MCF 10A (cell line): ENCODE results near the gene TGFB1I1. TPM values are rescaled to one million over a fixed set of nuclear protein-coding genes. Genes with fewer than 3 reads are reported as not detected.

Experiments used
- Bru-seq: library from RNA; stranded (reverse); fragments of 400-500 nt; gene quantifications from one replicate; lab custom pipeline; 2021; lab: Mats Ljungman, UMichigan
- BruChase-seq, 2 experiments: library from RNA; stranded (reverse); fragments of 400-500 nt; gene quantifications; one replicate each; lab custom pipeline; 2021; lab: Mats Ljungman, UMichigan
- BruUV-seq: library from RNA; stranded (reverse); fragments of 400-500 nt; replicated peaks from 2 replicates; lab custom pipeline; 2021; lab: Mats Ljungman, UMichigan
- CTCF ChIA-PET: fragments of 300-600 bp; sonication (Branson Sonifier 250); formaldehyde crosslinking; extraction: SDS; loops from one replicate; lab custom pipeline; 2021; ENCODE audit warnings: antibody characterized with exemption, inconsistent platforms; lab: Yijun Ruan, JAX
- POLR2A ChIA-PET: fragments of 300-600, 350-650 bp; sonication (Branson Sonifier 250); formaldehyde crosslinking; extraction: SDS; loops from one replicate; lab custom pipeline; 2020; ENCODE audit warnings: antibody characterized with exemption, inconsistent platforms; lab: Yijun Ruan, JAX
- DNase-seq: peaks from one replicate; pipeline ENCODE4 v3.0.0-alpha.2; 2018; ENCODE audit not compliant: unreplicated experiment
- H3K27ac Mint-ChIP-seq: one replicate; pipeline ENCODE4 v1.8.0; 2022; ENCODE audit warnings: mild to moderate bottlenecking, low read depth, mixed read lengths; ENCODE audit not compliant: unreplicated experiment
- H3K27me3 Mint-ChIP-seq: one replicate; pipeline ENCODE4 v1.8.0; 2022; ENCODE audit warnings: mixed read lengths; ENCODE audit not compliant: insufficient read depth, unreplicated experiment
- H3K36me3 Mint-ChIP-seq: one replicate; pipeline ENCODE4 v1.8.0; 2022; ENCODE audit warnings: mild to moderate bottlenecking, moderate library complexity, mixed read lengths; ENCODE audit not compliant: insufficient read depth, unreplicated experiment
- H3K4me1 Mint-ChIP-seq: one replicate; pipeline ENCODE4 v1.8.0; 2022; ENCODE audit warnings: mixed read lengths; ENCODE audit not compliant: insufficient read depth, unreplicated experiment
- H3K4me3 Mint-ChIP-seq: one replicate; pipeline ENCODE4 v1.8.0; 2022; ENCODE audit warnings: mild to moderate bottlenecking, moderate library complexity, mixed read lengths; ENCODE audit not compliant: unreplicated experiment
- H3K9me3 Mint-ChIP-seq: one replicate; pipeline ENCODE4 v1.8.0; 2022; ENCODE audit warnings: mixed read lengths; ENCODE audit not compliant: unreplicated experiment
- CTCF ChIP-seq: fragments of 200-600 bp; IDR thresholded peaks from one replicate; pipeline ENCODE4 v1.8.0; 2022; ENCODE audit warnings: antibody characterized with exemption, mild to moderate bottlenecking; ENCODE audit not compliant: unreplicated experiment
- intact Hi-C: fragments of 100-400 bp; cut with micrococcal nuclease; formaldehyde crosslinking; loops from 2 replicates; pipeline ENCODE4 v1.14.1; 2022
- long read RNA-seq: library from polyadenylated mRNA; stranded (forward); transcript quantifications from one replicate; pipeline ENCODE4 v2.0.0, GENCODE V29; 2022
- total RNA-seq: library from RNA; stranded (reverse); gene quantifications from 2 replicates; pipeline ENCODE4 v1.2.3, GENCODE V29; 2022

The TGFB1I1 gene
- 14.2 and 14.7 TPM in 2 replicates for total RNA-seq
- percentile 46 among the genes with signal in this experiment for Bru-seq, nascent RNA
- BruChase-seq, experiment 1, labeled RNA remaining after a 6-hour chase, result percentile 50 among the genes with signal in this experiment
- BruChase-seq, experiment 2, labeled RNA remaining after a 2-hour chase, result percentile 50 among the genes with signal in this experiment
- long read RNA-seq, transcript TGFB1I1-203 (11 exons, 1,898 nt), result major isoform, 9 of 17 reads
- long read RNA-seq, partial matches to known transcripts, result 1 of 17 reads
- long read RNA-seq, other reads (novel, unspliced or antisense), result 5 of 17 reads

- no peak for TF ChIP-seq CTCF
- BruUV-seq, result no TSS peak
- peak; percentile 55 for DNase-seq
- ChIA-PET CTCF (interaction anchor here (0.5 to 3.5 kb wide), 3 partner anchors 11 to 35 kb away, joined by 4 to 14 read pairs (median 5); no protein-coding TSS in a partner anchor), POLR2A (interaction anchor here (1.3 kb wide), 1 partner anchor 13 kb away, joined by 5 read pairs; the partner anchor contains the start of gene ARMC5)
- no peaks in the 10 kb centered on the region for H3K36me3 Mint-ChIP-seq
- H3K4me3 Mint-ChIP-seq, result peak within 1 kb of the TSS; percentile 91
- peaks cover 22% of the 10 kb centered on the region for H3K4me1 Mint-ChIP-seq
- intact Hi-C loops, result no loop called here
- peak within 1 kb of the TSS; percentile 89 for H3K27ac Mint-ChIP-seq
- no peaks in the 10 kb centered on the region for H3K9me3 Mint-ChIP-seq
- H3K27me3 Mint-ChIP-seq, result no peaks in the 10 kb centered on the region
These were observed at the start of gene TGFB1I1 for GRCh38 chr16:31471875-31472708. TSS of gene TGFB1I1 (plus strand) at chr16:31472152. CDS start at chr16:31472189, 37 bp downstream.

GRCh38 chr16:31423241-31423640 lies 48.7 kb upstream of the TGFB1I1 start:
- H3K4me1 Mint-ChIP-seq, result no peaks in the 10 kb centered on the region
- no peaks in the 10 kb centered on the region for H3K9me3 Mint-ChIP-seq
- POLR2A ChIA-PET, result no interaction called here
- intact Hi-C loops, result no loop called here
- H3K4me3 Mint-ChIP-seq, result no peak overlapping the region
- no TSS peak for BruUV-seq
- H3K36me3 Mint-ChIP-seq, result peaks cover 7% of the 10 kb centered on the region
- CTCF ChIA-PET, result no interaction called here
- DNase-seq, result no peak
- H3K27me3 Mint-ChIP-seq, result no peaks in the 10 kb centered on the region
- H3K27ac Mint-ChIP-seq, result no peak overlapping the region
- TF ChIP-seq CTCF, result no peak

GRCh38 chr16:31423801-31424200 lies 48.2 kb upstream of the TGFB1I1 start:
- no peak for DNase-seq
- Mint-ChIP-seq H3K36me3 (peaks cover 7% of the 10 kb centered on the region), H3K27me3 (no peaks in the 10 kb centered on the region), H3K4me3 (no peak overlapping the region), H3K4me1 (no peaks in the 10 kb centered on the region), H3K27ac (no peak overlapping the region), H3K9me3 (no peaks in the 10 kb centered on the region)
- BruUV-seq, result no TSS peak
- ChIA-PET POLR2A (no interaction called here), CTCF (interaction anchor here (0.7 kb wide), 1 partner anchor 104 kb away, joined by 3 read pairs; the partner anchor contains the start of gene AHSP)
- intact Hi-C loops, result no loop called here
- no peak for TF ChIP-seq CTCF
